GM12873 (cell line): Measurements from ENCODE around the gene LPIN1.

Experiments used
- TF ChIP-seq, protein P1 (sequence below): IDR thresholded peaks from 2 replicates; pipeline ENCODE4 v1.5.1; 2012; ENCODE audit warnings: low read depth, mild to moderate bottlenecking, moderate library complexity, low read length, control low read depth; ENCODE audit not compliant: insufficient read depth; ENCODE audit errors: missing control alignments

Gene LPIN1

DNA sequence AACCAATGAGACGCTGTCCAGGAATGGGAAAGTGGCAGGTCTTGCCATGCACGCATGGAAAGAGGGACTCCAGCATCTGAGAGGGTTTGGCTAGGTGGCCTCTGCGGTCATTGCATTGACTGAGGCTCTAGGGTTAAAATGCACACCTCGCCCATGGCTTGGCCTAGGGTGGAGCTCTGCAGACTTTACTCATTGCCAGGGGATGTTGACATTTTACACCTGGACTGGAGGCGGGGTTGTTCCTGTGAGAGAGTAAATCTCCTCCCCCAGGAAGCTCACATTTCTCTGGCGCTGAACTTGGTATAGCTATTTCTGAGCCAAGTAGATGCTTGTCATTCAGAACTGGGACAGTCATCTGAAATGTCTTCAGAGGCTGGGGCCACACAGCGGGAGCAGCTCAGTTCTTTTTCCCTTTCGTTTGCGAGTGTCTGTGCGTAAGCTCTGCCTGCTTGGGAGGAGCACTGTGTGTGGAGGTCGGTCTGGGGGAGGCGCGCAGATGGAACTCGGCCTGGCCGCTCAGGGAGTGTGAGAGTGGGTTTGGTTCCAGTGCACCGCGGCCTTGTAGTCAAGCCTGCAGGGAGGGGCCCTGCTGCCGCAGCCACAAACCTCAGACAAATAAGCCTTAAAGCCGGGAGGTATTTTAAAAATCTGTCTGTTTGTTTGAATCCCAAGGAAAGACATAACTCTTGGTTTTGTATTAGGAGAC, 76.5 kb downstream of the LPIN1 start:
- TF ChIP-seq, protein P1, sequence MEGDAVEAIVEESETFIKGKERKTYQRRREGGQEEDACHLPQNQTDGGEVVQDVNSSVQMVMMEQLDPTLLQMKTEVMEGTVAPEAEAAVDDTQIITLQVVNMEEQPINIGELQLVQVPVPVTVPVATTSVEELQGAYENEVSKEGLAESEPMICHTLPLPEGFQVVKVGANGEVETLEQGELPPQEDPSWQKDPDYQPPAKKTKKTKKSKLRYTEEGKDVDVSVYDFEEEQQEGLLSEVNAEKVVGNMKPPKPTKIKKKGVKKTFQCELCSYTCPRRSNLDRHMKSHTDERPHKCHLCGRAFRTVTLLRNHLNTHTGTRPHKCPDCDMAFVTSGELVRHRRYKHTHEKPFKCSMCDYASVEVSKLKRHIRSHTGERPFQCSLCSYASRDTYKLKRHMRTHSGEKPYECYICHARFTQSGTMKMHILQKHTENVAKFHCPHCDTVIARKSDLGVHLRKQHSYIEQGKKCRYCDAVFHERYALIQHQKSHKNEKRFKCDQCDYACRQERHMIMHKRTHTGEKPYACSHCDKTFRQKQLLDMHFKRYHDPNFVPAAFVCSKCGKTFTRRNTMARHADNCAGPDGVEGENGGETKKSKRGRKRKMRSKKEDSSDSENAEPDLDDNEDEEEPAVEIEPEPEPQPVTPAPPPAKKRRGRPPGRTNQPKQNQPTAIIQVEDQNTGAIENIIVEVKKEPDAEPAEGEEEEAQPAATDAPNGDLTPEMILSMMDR = no peak

DNA sequence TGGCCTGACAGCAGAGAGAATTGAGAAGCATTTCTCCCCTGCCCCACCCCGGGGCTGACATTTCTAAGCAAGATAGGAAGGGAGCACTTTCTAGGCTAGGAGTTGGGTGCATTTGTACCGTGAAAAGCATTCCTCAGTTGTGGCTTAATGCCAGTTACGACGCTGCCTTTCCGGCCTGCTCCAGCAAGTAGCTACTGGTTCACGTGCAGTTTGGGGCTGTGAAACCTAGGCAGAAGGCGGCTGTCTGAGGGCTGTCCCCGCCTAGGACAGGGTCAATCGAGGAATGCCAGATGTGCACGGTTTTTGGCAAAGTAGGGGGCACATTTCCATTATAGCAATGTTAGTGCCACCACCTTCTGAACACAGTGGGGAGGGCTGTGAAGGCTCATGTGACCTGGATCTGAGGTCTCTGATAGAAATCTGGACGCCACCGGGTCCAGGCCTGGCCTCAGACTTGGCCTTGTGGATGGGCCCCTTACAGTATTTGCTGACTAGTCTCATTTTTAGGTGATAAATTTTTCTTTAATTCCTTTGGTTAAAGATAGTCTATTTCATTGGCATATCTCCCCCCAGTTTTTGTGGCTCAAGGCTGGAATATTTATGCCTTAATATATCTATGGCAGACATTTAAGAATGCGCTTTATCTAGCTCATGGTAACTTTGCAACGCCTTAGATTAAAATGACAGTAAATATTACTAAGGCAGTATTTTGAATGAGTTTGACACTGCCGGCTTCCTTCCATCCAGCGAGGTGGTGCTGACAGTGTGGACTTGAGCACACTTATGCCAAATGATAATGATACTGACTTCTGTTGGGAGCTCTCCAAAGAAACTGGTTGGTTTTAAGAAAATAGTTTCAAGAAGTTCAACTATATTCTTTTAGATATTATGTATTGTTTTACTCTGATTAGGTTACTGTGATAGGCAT, 78.7 kb downstream of the LPIN1 start:
- TF ChIP-seq, protein P1 = no peak

DNA sequence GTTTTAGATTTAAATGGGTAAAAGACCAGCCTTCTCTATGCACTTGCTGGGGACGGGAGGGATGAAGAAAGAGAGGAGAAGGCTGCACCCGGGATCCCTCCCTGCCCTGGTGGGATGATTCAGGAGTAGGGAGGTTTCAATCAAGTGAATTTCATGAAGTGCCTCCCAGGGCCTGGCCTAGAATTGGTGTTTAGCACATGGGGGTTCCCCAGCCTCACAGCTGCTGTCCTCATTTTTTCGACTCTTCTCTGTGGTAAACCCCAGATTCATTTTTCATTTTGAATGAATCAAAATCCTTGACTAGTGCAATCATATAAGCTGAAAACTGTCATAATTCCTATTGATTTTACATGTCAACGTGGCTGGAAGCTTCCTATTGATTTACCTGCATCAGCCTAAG, 81.1 kb downstream of the LPIN1 start:
- TF ChIP-seq, protein P1 = no peak

DNA sequence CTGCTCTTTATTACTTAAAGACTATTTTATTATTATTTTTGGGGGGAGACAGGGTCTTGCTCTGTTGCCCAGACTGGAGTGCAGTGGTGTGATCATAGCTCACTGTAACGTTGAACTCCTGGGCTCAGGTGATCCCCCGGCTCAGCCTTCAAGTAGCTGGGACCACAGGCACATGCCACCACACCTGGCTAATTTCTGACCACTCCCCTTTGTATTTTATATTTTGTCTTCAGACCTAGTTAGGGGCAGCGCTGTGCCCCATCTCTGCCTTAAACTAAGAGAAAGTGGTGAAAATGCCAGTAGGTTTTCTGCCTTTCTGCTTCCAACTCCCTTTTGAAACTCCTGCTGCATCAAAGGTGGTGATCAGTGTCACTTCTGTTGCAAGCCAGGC, 82.5 kb downstream of the LPIN1 start:
- TF ChIP-seq, protein P1 = no peak

DNA sequence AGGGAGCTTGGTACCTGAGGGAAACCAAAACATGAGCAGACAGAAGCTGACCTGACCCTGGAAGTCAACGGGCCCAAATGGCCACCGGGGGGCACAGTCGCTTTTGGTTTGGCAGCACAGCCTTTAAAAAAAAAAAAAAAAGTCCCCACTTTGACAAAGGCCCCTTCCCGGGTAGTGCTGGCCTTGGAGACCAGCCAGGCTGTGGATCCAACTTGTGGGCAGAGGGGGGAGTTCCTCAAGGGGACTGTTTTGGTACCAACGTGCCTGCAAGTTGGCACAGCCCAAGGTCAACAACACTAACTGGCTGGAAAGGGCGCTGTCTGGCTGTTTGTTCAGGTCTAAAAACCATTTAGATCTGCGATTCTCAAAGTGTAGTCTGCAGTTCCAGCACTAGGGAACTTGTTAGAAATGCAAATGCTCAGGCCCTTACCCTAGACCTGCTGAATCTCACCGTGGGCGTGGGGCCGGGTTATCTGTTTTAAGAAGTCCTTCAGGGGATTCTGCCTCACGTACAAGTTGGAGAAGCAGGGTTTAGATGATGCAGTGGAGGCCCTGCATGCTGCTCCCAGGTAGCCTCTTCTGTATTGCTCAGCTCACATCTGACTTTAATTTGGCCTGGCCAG, 83.0 kb downstream of the LPIN1 start:
- TF ChIP-seq, protein P1 = peak; percentile 65

DNA sequence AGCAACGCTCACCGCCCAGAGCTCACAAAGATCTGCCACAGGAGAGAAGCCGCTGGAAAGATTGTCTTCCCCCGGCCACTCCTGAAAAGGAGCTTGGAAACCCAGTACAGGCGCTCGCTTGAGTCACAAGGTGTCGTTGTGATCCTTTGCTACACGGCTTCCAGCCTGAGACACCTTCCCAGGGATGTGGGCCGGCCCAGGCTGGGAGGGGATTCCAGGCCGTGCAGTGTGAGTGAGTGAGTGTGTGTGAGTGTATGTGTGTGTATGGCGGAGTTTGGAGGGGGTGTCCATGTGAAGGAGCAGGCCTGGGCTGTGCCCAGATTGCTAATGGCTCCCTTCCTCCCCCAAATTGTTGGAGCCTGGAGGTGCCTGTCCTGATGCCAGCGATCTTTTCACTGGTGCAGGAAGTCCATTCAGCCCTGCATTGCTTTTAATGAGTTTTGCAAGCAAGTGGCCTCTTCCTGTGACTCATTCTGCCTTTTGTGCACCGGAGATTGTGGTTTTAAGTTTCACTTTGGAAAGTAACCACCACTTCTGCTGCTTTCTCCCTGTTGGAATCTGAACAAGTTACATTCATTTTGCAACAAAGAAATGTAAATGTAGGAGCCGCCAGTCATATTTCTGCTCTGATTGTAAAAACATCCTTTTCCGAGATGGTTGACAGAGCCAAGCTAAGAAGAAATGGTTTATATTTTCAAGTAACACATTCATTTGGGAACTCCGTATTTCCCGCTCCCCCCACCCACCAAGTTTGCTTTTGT, 83.7 kb downstream of the LPIN1 start:
- TF ChIP-seq, protein P1 = no peak
